Measurements from ENCODE around the gene LRRIQ1. TPM values are rescaled to one million over a fixed set of nuclear protein-coding genes. Genes with fewer than 3 reads are reported as not detected.

LRRIQ1 gene
- 0.25 TPM for polyA plus RNA-seq (2013)

GRCh38 chr12:85036234-85036707, at the start of gene LRRIQ1, which contains the start of gene TSPAN19:
Gene LRRIQ1 (plus strand): TSS chr12:85036351. CDS start chr12:85038177, 1,826 bp downstream.
Gene TSPAN19 (minus strand): TSS chr12:85036277. CDS start chr12:85029946, 6,331 bp downstream.
- ChIA-PET POLR2A (no interaction called here), CTCF (interaction anchor here (0.6 to 12.8 kb wide), 5 partner anchors 10 to 162 kb away, joined by 3 to 135 read pairs (median 5); no protein-coding TSS in a partner anchor)
- Histone ChIP-seq H3K4me3 (ENCODE audit: control insufficient read depth in 1 of 7, extremely low read depth in 1 of 7, insufficient read depth in 4 of 7, low read depth in 2 of 7, low read length in 6 of 7) (peak within 1 kb of the TSS in 5 of 7 experiments; percentile 27 to 50 (median 47)), H3K9me3 (ENCODE audit: control extremely low read depth in 1 of 5, control insufficient read depth in 4 of 5, insufficient read depth in 2 of 5, low read depth in 1 of 5, low read length in 4 of 5) (no peaks in the 10 kb centered on the region), H3K27ac (ENCODE audit: insufficient read depth in 1 of 2, low read depth in 1 of 2, low read length in 2 of 2, poor library complexity in 1 of 2, severe bottlenecking in 2 of 2) (no peak within 1 kb of the TSS), H3K36me3 (ENCODE audit: control insufficient read depth in 4 of 4, insufficient read depth in 4 of 4, low read length in 3 of 4) (no peaks in the 10 kb centered on the region), H3K4me1 (ENCODE audit: control extremely low read depth in 1 of 4, control insufficient read depth in 4 of 4, insufficient read depth in 4 of 4, low read length in 3 of 4) (peaks cover 0 to 3% (median 1%) of the 10 kb centered on the region in 4 experiments), H3K27me3 (replicated peaks in 2 of 5; ENCODE audit: control insufficient read depth in 4 of 5, insufficient read depth in 5 of 5, low read length in 4 of 5) (peaks cover 7 to 78% (median 18%) of the 10 kb centered on the region in 5 experiments)
- WGBS (ENCODE audit: insufficient coverage) = 0% methylated on average over 16 of the region's 22 CpGs
- DNase-seq = peak; percentile 34 to 58 (median 46)

GRCh38 chr12:84986586-84986985, 49.6 kb upstream of the LRRIQ1 start:
- Histone ChIP-seq H3K27me3 (replicated peaks in 2 of 5; ENCODE audit: control insufficient read depth in 4 of 5, insufficient read depth in 5 of 5, low read length in 4 of 5) (peaks cover 0 to 6% (median 2%) of the 10 kb centered on the region in 5 experiments), H3K27ac (ENCODE audit: insufficient read depth in 1 of 2, low read depth in 1 of 2, low read length in 2 of 2, poor library complexity in 1 of 2, severe bottlenecking in 2 of 2) (no peak overlapping the region), H3K9me3 (ENCODE audit: control extremely low read depth in 1 of 5, control insufficient read depth in 4 of 5, insufficient read depth in 2 of 5, low read depth in 1 of 5, low read length in 4 of 5) (no peaks in the 10 kb centered on the region), H3K36me3 (ENCODE audit: control insufficient read depth in 4 of 4, insufficient read depth in 4 of 4, low read length in 3 of 4) (no peaks in the 10 kb centered on the region), H3K4me1 (ENCODE audit: control extremely low read depth in 1 of 4, control insufficient read depth in 4 of 4, insufficient read depth in 4 of 4, low read length in 3 of 4) (no peaks in the 10 kb centered on the region), H3K4me3 (ENCODE audit: control insufficient read depth in 1 of 7, extremely low read depth in 1 of 7, insufficient read depth in 4 of 7, low read depth in 2 of 7, low read length in 6 of 7) (no peak overlapping the region)
- WGBS (ENCODE audit: insufficient coverage) = 43% methylated on average over 1 of the region's 3 CpGs
- ChIA-PET POLR2A (no interaction called here), CTCF (no interaction called here)
- DNase-seq = no peak

- Histone ChIP-seq H3K27me3 (replicated peaks in 2 of 5; ENCODE audit: control insufficient read depth in 4 of 5, insufficient read depth in 5 of 5, low read length in 4 of 5) (peaks cover 0 to 2% (median 0%) of the 10 kb centered on the region in 5 experiments), H3K4me3 (ENCODE audit: control insufficient read depth in 1 of 7, extremely low read depth in 1 of 7, insufficient read depth in 4 of 7, low read depth in 2 of 7, low read length in 6 of 7) (no peak overlapping the region), H3K27ac (ENCODE audit: insufficient read depth in 1 of 2, low read depth in 1 of 2, low read length in 2 of 2, poor library complexity in 1 of 2, severe bottlenecking in 2 of 2) (no peak overlapping the region), H3K9me3 (ENCODE audit: control extremely low read depth in 1 of 5, control insufficient read depth in 4 of 5, insufficient read depth in 2 of 5, low read depth in 1 of 5, low read length in 4 of 5) (no peaks in the 10 kb centered on the region), H3K4me1 (ENCODE audit: control extremely low read depth in 1 of 4, control insufficient read depth in 4 of 4, insufficient read depth in 4 of 4, low read length in 3 of 4) (no peaks in the 10 kb centered on the region), H3K36me3 (ENCODE audit: control insufficient read depth in 4 of 4, insufficient read depth in 4 of 4, low read length in 3 of 4) (no peaks in the 10 kb centered on the region)
- no peak for DNase-seq
- ChIA-PET CTCF (no interaction called here), POLR2A (no interaction called here)
Observed at GRCh38 chr12:84994426-84994825, 41.7 kb upstream of the LRRIQ1 start.

- Histone ChIP-seq H3K4me3 (ENCODE audit: control insufficient read depth in 1 of 7, extremely low read depth in 1 of 7, insufficient read depth in 4 of 7, low read depth in 2 of 7, low read length in 6 of 7) (no peak overlapping the region), H3K36me3 (ENCODE audit: control insufficient read depth in 4 of 4, insufficient read depth in 4 of 4, low read length in 3 of 4) (no peaks in the 10 kb centered on the region), H3K27ac (ENCODE audit: insufficient read depth in 1 of 2, low read depth in 1 of 2, low read length in 2 of 2, poor library complexity in 1 of 2, severe bottlenecking in 2 of 2) (no peak overlapping the region), H3K9me3 (ENCODE audit: control extremely low read depth in 1 of 5, control insufficient read depth in 4 of 5, insufficient read depth in 2 of 5, low read depth in 1 of 5, low read length in 4 of 5) (no peaks in the 10 kb centered on the region), H3K4me1 (ENCODE audit: control extremely low read depth in 1 of 4, control insufficient read depth in 4 of 4, insufficient read depth in 4 of 4, low read length in 3 of 4) (no peaks in the 10 kb centered on the region), H3K27me3 (replicated peaks in 2 of 5; ENCODE audit: control insufficient read depth in 4 of 5, insufficient read depth in 5 of 5, low read length in 4 of 5) (no peaks in the 10 kb centered on the region)
- no CpG with 5 or more reads among the region's 2 CpGs for WGBS (ENCODE audit: insufficient coverage)
- ChIA-PET POLR2A (interaction anchor here (0.5 kb wide), 1 partner anchor 174 kb away, joined by 3 read pairs; no protein-coding TSS in a partner anchor), CTCF (no interaction called here)
- no peak for DNase-seq
Observed at GRCh38 chr12:84995641-84996040, 40.5 kb upstream of the LRRIQ1 start.

GRCh38 chr12:84996759-84997158, 39.4 kb upstream of the LRRIQ1 start:
- Histone ChIP-seq H3K36me3 (ENCODE audit: control insufficient read depth in 4 of 4, insufficient read depth in 4 of 4, low read length in 3 of 4) (no peaks in the 10 kb centered on the region), H3K27me3 (replicated peaks in 2 of 5; ENCODE audit: control insufficient read depth in 4 of 5, insufficient read depth in 5 of 5, low read length in 4 of 5) (no peaks in the 10 kb centered on the region), H3K27ac (ENCODE audit: insufficient read depth in 1 of 2, low read depth in 1 of 2, low read length in 2 of 2, poor library complexity in 1 of 2, severe bottlenecking in 2 of 2) (no peak overlapping the region), H3K4me3 (ENCODE audit: control insufficient read depth in 1 of 7, extremely low read depth in 1 of 7, insufficient read depth in 4 of 7, low read depth in 2 of 7, low read length in 6 of 7) (no peak overlapping the region), H3K4me1 (ENCODE audit: control extremely low read depth in 1 of 4, control insufficient read depth in 4 of 4, insufficient read depth in 4 of 4, low read length in 3 of 4) (no peaks in the 10 kb centered on the region), H3K9me3 (ENCODE audit: control extremely low read depth in 1 of 5, control insufficient read depth in 4 of 5, insufficient read depth in 2 of 5, low read depth in 1 of 5, low read length in 4 of 5) (no peaks in the 10 kb centered on the region)
- WGBS (ENCODE audit: insufficient coverage) = no CpG with 5 or more reads among the region's 1 CpG
- no peak for DNase-seq
- ChIA-PET POLR2A (no interaction called here), CTCF (no interaction called here)

- DNase-seq = no peak
- POLR2A ChIA-PET = no interaction called here
- no peak overlapping the region for H3K4me3 ChIP-seq (ENCODE audit: control insufficient read depth in 1 of 7, extremely low read depth in 1 of 7, insufficient read depth in 4 of 7, low read depth in 2 of 7, low read length in 6 of 7)
- H3K27ac ChIP-seq (ENCODE audit: insufficient read depth in 1 of 2, low read depth in 1 of 2, low read length in 2 of 2, poor library complexity in 1 of 2, severe bottlenecking in 2 of 2) = no peak overlapping the region
- no peaks in the 10 kb centered on the region for H3K27me3 ChIP-seq (replicated peaks in 2 of 5; ENCODE audit: control insufficient read depth in 4 of 5, insufficient read depth in 5 of 5, low read length in 4 of 5)
- no peaks in the 10 kb centered on the region for H3K36me3 ChIP-seq (ENCODE audit: control insufficient read depth in 4 of 4, insufficient read depth in 4 of 4, low read length in 3 of 4)
- H3K9me3 ChIP-seq (ENCODE audit: control extremely low read depth in 1 of 5, control insufficient read depth in 4 of 5, insufficient read depth in 2 of 5, low read depth in 1 of 5, low read length in 4 of 5) = no peaks in the 10 kb centered on the region
- no peaks in the 10 kb centered on the region for H3K4me1 ChIP-seq (ENCODE audit: control extremely low read depth in 1 of 4, control insufficient read depth in 4 of 4, insufficient read depth in 4 of 4, low read length in 3 of 4)
- CTCF ChIA-PET = interaction anchor here (0.7 kb wide), 1 partner anchor 49 kb away, joined by 3 read pairs; no protein-coding TSS in a partner anchor
Observed at GRCh38 chr12:84998341-84998740, 37.8 kb upstream of the LRRIQ1 start.

- DNase-seq = no peak
- POLR2A ChIA-PET = no interaction called here
- H3K27me3 ChIP-seq (replicated peaks in 2 of 5; ENCODE audit: control insufficient read depth in 4 of 5, insufficient read depth in 5 of 5, low read length in 4 of 5) = no peaks in the 10 kb centered on the region
- 100% methylated on average over 1 of the region's 2 CpGs for WGBS (ENCODE audit: insufficient coverage)
- no peak overlapping the region for H3K27ac ChIP-seq (ENCODE audit: insufficient read depth in 1 of 2, low read depth in 1 of 2, low read length in 2 of 2, poor library complexity in 1 of 2, severe bottlenecking in 2 of 2)
- H3K4me3 ChIP-seq (ENCODE audit: control insufficient read depth in 1 of 7, extremely low read depth in 1 of 7, insufficient read depth in 4 of 7, low read depth in 2 of 7, low read length in 6 of 7) = no peak overlapping the region
- H3K36me3 ChIP-seq (ENCODE audit: control insufficient read depth in 4 of 4, insufficient read depth in 4 of 4, low read length in 3 of 4) = no peaks in the 10 kb centered on the region
- H3K4me1 ChIP-seq (ENCODE audit: control extremely low read depth in 1 of 4, control insufficient read depth in 4 of 4, insufficient read depth in 4 of 4, low read length in 3 of 4) = no peaks in the 10 kb centered on the region
- CTCF ChIA-PET = no interaction called here
- H3K9me3 ChIP-seq (ENCODE audit: control extremely low read depth in 1 of 5, control insufficient read depth in 4 of 5, insufficient read depth in 2 of 5, low read depth in 1 of 5, low read length in 4 of 5) = no peaks in the 10 kb centered on the region
Observed at GRCh38 chr12:85000729-85001128, 35.4 kb upstream of the LRRIQ1 start.

All from common myeloid progenitor, CD34-positive (primary cell).